GM23338 (cell line): Measurements from ENCODE around the gene GAPDHS. TPM values are rescaled to one million over a fixed set of nuclear protein-coding genes. Genes with fewer than 3 reads are reported as not detected.

Experiments
- ATAC-seq: fragments of 200-7000 bp; cut with Tn5 transposase; 3 replicates; pipeline ENCODE4 v1.9.1; 2020
- DNase-seq: peaks from one replicate; pipeline ENCODE4 v3.0.0-alpha.2; 2015; ENCODE audit warnings: low spot score
- H2AFZ ChIP-seq: fragments of 200-600 bp; sonication (generic); 2 replicates; pipeline ENCODE4 v1.8.0; 2016; ENCODE audit warnings: antibody characterized with exemption, mild to moderate bottlenecking, moderate library complexity
- H3F3A ChIP-seq: fragments of 200-600 bp; sonication (generic); replicated peaks from 2 replicates; pipeline ENCODE4 v1.8.0; 2017; ENCODE audit warnings: antibody characterized with exemption, mixed run types, low read depth
- H3K27ac ChIP-seq: fragments of 200-600 bp; sonication (generic); 2 replicates; pipeline ENCODE4 v1.6.1; 2016; ENCODE audit warnings: low read depth
- H3K27me3 ChIP-seq: fragments of 200-600 bp; sonication (generic); 2 replicates; pipeline ENCODE4 v1.8.0; 2016; ENCODE audit warnings: mild to moderate bottlenecking, mixed run types, moderate library complexity; ENCODE audit not compliant: insufficient read depth
- H3K36me3 ChIP-seq: fragments of 200-600 bp; sonication (generic); 2 replicates; pipeline ENCODE4 v1.8.0; 2016; ENCODE audit warnings: mild to moderate bottlenecking; ENCODE audit not compliant: insufficient read depth
- H3K4me1 ChIP-seq: fragments of 200-600 bp; sonication (generic); 2 replicates; pipeline ENCODE4 v1.8.0; 2016; ENCODE audit warnings: mild to moderate bottlenecking, moderate library complexity; ENCODE audit not compliant: insufficient read depth
- H3K4me2 ChIP-seq: fragments of 200-600 bp; sonication (generic); 2 replicates; pipeline ENCODE4 v1.7.1; 2017; ENCODE audit warnings: mixed run types
- H3K4me3 ChIP-seq: fragments of 200-600 bp; sonication (generic); 2 replicates; pipeline ENCODE4 v1.6.1; 2016; ENCODE audit warnings: mixed run types
- H3K79me2 ChIP-seq: fragments of 200-600 bp; sonication (generic); replicated peaks from 2 replicates; pipeline ENCODE4 v1.8.0; 2017; ENCODE audit warnings: mild to moderate bottlenecking; ENCODE audit not compliant: insufficient read depth
- H3K9me2 ChIP-seq: fragments of 200-600 bp; sonication (generic); 2 replicates; pipeline ENCODE4 v1.8.0; 2017; ENCODE audit not compliant: insufficient read depth
- H4K20me1 ChIP-seq: fragments of 200-600 bp; sonication (generic); replicated peaks from 2 replicates; pipeline ENCODE4 v1.8.0; 2017; ENCODE audit warnings: mild to moderate bottlenecking; ENCODE audit not compliant: insufficient read depth
- H3K27ac Mint-ChIP-seq: 2 replicates; pipeline ENCODE4 v1.8.0; 2020; ENCODE audit warnings: inconsistent platforms, mild to moderate bottlenecking, moderate library complexity, mixed read lengths
- H3K27me3 Mint-ChIP-seq: 3 replicates; pipeline ENCODE4 v1.8.0; 2022; ENCODE audit warnings: low read depth, mild to moderate bottlenecking, moderate library complexity, mixed read lengths, inconsistent platforms; ENCODE audit not compliant: insufficient read depth, poor library complexity
- H3K36me3 Mint-ChIP-seq: 3 replicates; pipeline ENCODE4 v1.8.0; 2021; ENCODE audit warnings: low read depth, mild to moderate bottlenecking, inconsistent platforms, moderate library complexity, mixed read lengths
- H3K4me1 Mint-ChIP-seq: 3 replicates; pipeline ENCODE4 v1.8.0; 2020; ENCODE audit warnings: mild to moderate bottlenecking, inconsistent platforms, mixed read lengths
- H3K4me3 Mint-ChIP-seq: 3 replicates; pipeline ENCODE4 v1.8.0; 2021; ENCODE audit warnings: moderate library complexity, mild to moderate bottlenecking, inconsistent platforms, mixed read lengths
- H3K9me3 Mint-ChIP-seq: 3 replicates; pipeline ENCODE4 v1.8.0; 2020; ENCODE audit warnings: moderate library complexity, mild to moderate bottlenecking, inconsistent platforms, mixed read lengths
- CTCF ChIP-seq, 2 experiments: fragments of 200-600 bp in 1 of 2; sonication (generic) in 1 of 2; conservative IDR thresholded peaks; 2 replicates each; pipeline versions ENCODE4 v1.5.1 to v1.6.1; 2016 to 2017; ENCODE audit warnings: antibody characterized with exemption in 2 of 2, low read depth in 2 of 2, mild to moderate bottlenecking in 2 of 2, moderate library complexity in 1 of 2
- ETS1 ChIP-seq: IDR thresholded peaks from 2 replicates; pipeline ENCODE4 v1.6.1; 2016; ENCODE audit warnings: antibody characterized with exemption
- EZH2 ChIP-seq: fragments of 200-600 bp; sonication (generic); IDR thresholded peaks from one replicate; pipeline ENCODE4 v1.8.0; 2017; ENCODE audit warnings: antibody characterized with exemption, mild to moderate bottlenecking, low read depth; ENCODE audit not compliant: unreplicated experiment
- EZH2phosphoT487 ChIP-seq: fragments of 200-600 bp; sonication (generic); IDR thresholded peaks from one replicate; pipeline ENCODE4 v1.8.1; 2018; ENCODE audit warnings: antibody characterized with exemption; ENCODE audit not compliant: unreplicated experiment
- JUNB ChIP-seq: IDR thresholded peaks from one replicate; pipeline ENCODE4 v1.6.1; 2016; ENCODE audit warnings: antibody characterized with exemption; ENCODE audit not compliant: unreplicated experiment
- NANOG ChIP-seq: IDR thresholded peaks from 2 replicates; pipeline ENCODE4 v1.6.1; 2016; ENCODE audit warnings: antibody characterized with exemption, borderline replicate concordance
- POLR2AphosphoS5 ChIP-seq: IDR thresholded peaks from 2 replicates; pipeline ENCODE4 v1.6.1; 2016; ENCODE audit warnings: antibody characterized with exemption, low read depth
- ZNF114 ChIP-seq: fragments of 250-450 bp; sonication (Bioruptor Pico); IDR thresholded peaks from 2 replicates; pipeline ENCODE4 v1.5.0; 2020; ENCODE audit warnings: mild to moderate bottlenecking, moderate library complexity
- ZNF331 ChIP-seq: fragments of 250-450 bp; sonication (Bioruptor Pico); IDR thresholded peaks from 2 replicates; pipeline ENCODE4 v1.5.0; 2020; ENCODE audit warnings: low read depth, mild to moderate bottlenecking, moderate library complexity
- ZNF462 ChIP-seq: fragments of 250-450 bp; sonication (Bioruptor Pico); IDR thresholded peaks from 2 replicates; pipeline ENCODE4 v1.5.0; 2020; ENCODE audit warnings: mild to moderate bottlenecking, moderate library complexity
- polyA plus RNA-seq: library from polyadenylated mRNA; unstranded; fragments of >200 nt; fragmentation: Nextera tagmentation; extraction: Ambion mirVana; gene quantifications from 2 replicates; pipeline ENCODE4 v1.2.1, GENCODE V29; 2016
- total RNA-seq: library from RNA; depleted of rRNA; stranded (reverse); fragments of >200 nt; shearing (Covaris generic); gene quantifications from 2 replicates; pipeline ENCODE4 v1.2.3, GENCODE V29; 2014

GAPDHS gene
- total and polyA plus RNA-seq, 2 experiments from 2014 or later: not detected

GRCh38 chr19:35525873-35526272 lies 7.4 kb upstream of the GAPDHS start:
- Mint-ChIP-seq H3K9me3 (no peaks in the 10 kb centered on the region), H3K27me3 (peaks cover 26% of the 10 kb centered on the region), H3K4me3 (no peak overlapping the region), H3K36me3 (no peaks in the 10 kb centered on the region; the same call in 2 of the 3 replicates), H3K4me1 (peaks cover 36% of the 10 kb centered on the region), H3K27ac (no peak overlapping the region)
- Histone ChIP-seq H3K4me2 (no peak overlapping the region), H2AFZ (no peak overlapping the region), H3K4me1 (peaks cover 24% of the 10 kb centered on the region), H4K20me1 (no peaks in the 10 kb centered on the region), H3K9me2 (no peaks in the 10 kb centered on the region), H3K36me3 (no peaks in the 10 kb centered on the region), H3F3A (no peaks in the 10 kb centered on the region), H3K27ac (no peak overlapping the region), H3K4me3 (no peak overlapping the region), H3K79me2 (no peaks in the 10 kb centered on the region), H3K27me3 (no peaks in the 10 kb centered on the region)
- ATAC-seq: no peak
- no peak for DNase-seq
- TF ChIP-seq ZNF462 (CRISPR knock-in tag): no peak

- H3K9me3 Mint-ChIP-seq: no peaks in the 10 kb centered on the region
- Histone ChIP-seq H3K9me2 (no peaks in the 10 kb centered on the region), H2AFZ (no peak within 1 kb of the TSS), H3K4me3 (no peak within 1 kb of the TSS), H3K36me3 (no peaks in the 10 kb centered on the region), H3K79me2 (no peaks in the 10 kb centered on the region), H3K4me1 (peaks cover 19% of the 10 kb centered on the region), H3K4me2 (no peak within 1 kb of the TSS), H3K27ac (no peak within 1 kb of the TSS), H3K27me3 (peaks cover 20% of the 10 kb centered on the region), H3F3A (no peaks in the 10 kb centered on the region), H4K20me1 (no peaks in the 10 kb centered on the region)
- no peak within 1 kb of the TSS for H3K27ac Mint-ChIP-seq
- DNase-seq (no peak), ATAC-seq (no peak)
- no peaks in the 10 kb centered on the region; the same call in 2 of the 3 replicates for H3K36me3 Mint-ChIP-seq
- peaks cover 33% of the 10 kb centered on the region for H3K27me3 Mint-ChIP-seq
- H3K4me3 Mint-ChIP-seq: no peak within 1 kb of the TSS; the same call in 2 of the 3 replicates
- peaks cover 19% of the 10 kb centered on the region for H3K4me1 Mint-ChIP-seq
- TF ChIP-seq EZH2phosphoT487: no peak
- TF ChIP-seq POLR2AphosphoS5: no peak
- TF ChIP-seq JUNB: no peak
- no peak for TF ChIP-seq ETS1
- TF ChIP-seq EZH2: no peak
- no peak for TF ChIP-seq CTCF (conservative IDR thresholded peaks at IDR 0.05; ENCODE audit: low read depth in 2 of 2)
- no peak for TF ChIP-seq ZNF331 (CRISPR knock-in tag)
- no peak for TF ChIP-seq ZNF114 (CRISPR knock-in tag)
- no peak for TF ChIP-seq NANOG
Measured at GRCh38 chr19:35528218-35529038, 4.8 kb upstream of the GAPDHS start, which contains the start of gene SBSN. Gene SBSN, minus strand, starts transcription at chr19:35528311. Its CDS starts 30 bp downstream, at chr19:35528281.
